ENCODE data around the gene TCEANC. TPM values are rescaled to one million over a fixed set of nuclear protein-coding genes. Genes with fewer than 3 reads are reported as not detected.

TCEANC gene
- total and polyA plus RNA-seq, 4 donors, result 1.5 to 3.9 (median 2.5) TPM

Other genes starting within 250 kb of the TCEANC start
- under 1 TPM; 0.23 to 0.60 TPM for gene EGFL6, start 83.5 kb upstream of the TCEANC start, total RNA-seq
- gene EGFL6, start 83.5 kb upstream of the TCEANC start, polyA plus RNA-seq, result not detected
- gene RAB9A, start 36.0 kb downstream of the TCEANC start, total RNA-seq, result 10 to 100 TPM; 18.2 to 26.2 TPM
- gene RAB9A, start 36.0 kb downstream of the TCEANC start, polyA plus RNA-seq, result 10 to 100 TPM; 18.7 to 21.7 TPM
- 10 to 100 TPM; 17.4 to 18.5 TPM for gene TRAPPC2, start 81.5 kb downstream of the TCEANC start, total RNA-seq
- gene TRAPPC2, start 81.5 kb downstream of the TCEANC start, polyA plus RNA-seq, result 10 to 100 TPM in 1 of 2 donors, 1 to 10 TPM in 1; 6.5 to 13.3 TPM
- gene OFD1, start 81.6 kb downstream of the TCEANC start, total RNA-seq, result 10 to 100 TPM; 23.8 to 34.6 TPM
- 10 to 100 TPM in 1 of 2 donors, 1 to 10 TPM in 1; 8.4 to 61.6 TPM for gene OFD1, start 81.6 kb downstream of the TCEANC start, polyA plus RNA-seq
- gene GPM6B, start 164.0 kb downstream of the TCEANC start, total RNA-seq, result 10 to 100 TPM; 16.6 to 19.6 TPM
- 10 to 100 TPM in 1 of 2 donors, 1 to 10 TPM in 1; 6.3 to 15.4 TPM for gene GPM6B, start 164.0 kb downstream of the TCEANC start, polyA plus RNA-seq